Esophagus squamous epithelium (tissue), 5 donors: ENCODE data around the gene DIO3. TPM values are rescaled to one million over a fixed set of nuclear protein-coding genes. Genes with fewer than 3 reads are reported as not detected.

Source experiments
- DNase-seq: peaks from one replicate; lab custom pipeline; 2025; lab: John Stamatoyannopoulos, UW
- H3K27ac ChIP-seq, 4 donors: fragments of 200-600 bp; sonication (generic); one replicate each; pipeline ENCODE4 v1.5.1; 2016 to 2019; ENCODE audit warnings: mild to moderate bottlenecking in 1 of 4
- H3K27me3 ChIP-seq, 4 donors: fragments of 200-600 bp; sonication (generic); 1 replicate in 3 of 4; 2 replicates in 1 of 4; pipeline versions ENCODE4 v1.5.1 to v1.6.0; 2017 to 2021; ENCODE audit warnings: antibody characterized with exemption in 1 of 4
- H3K36me3 ChIP-seq, 3 donors: fragments of 200-600 bp; sonication (generic); one replicate each; pipeline ENCODE4 v1.5.1; 2016 to 2019
- H3K4me1 ChIP-seq, 3 donors: fragments of 200-600 bp; sonication (generic); one replicate each; pipeline ENCODE4 v1.5.1; 2017 to 2019
- H3K4me3 ChIP-seq, 4 donors: fragments of 200-600 bp; sonication (generic); 1 replicate in 3 of 4; 2 replicates in 1 of 4; pipeline ENCODE4 v1.5.1; 2016 to 2019; ENCODE audit warnings: mild to moderate bottlenecking in 2 of 4, moderate library complexity in 1 of 4
- H3K9me3 ChIP-seq, 3 donors: fragments of 200-600 bp; sonication (generic); one replicate each; pipeline ENCODE4 v1.5.1; 2016 to 2019
- POLR2A ChIP-seq, 4 donors: fragments of 450-650 bp; IDR thresholded peaks; one replicate each; pipeline ENCODE4 v1.6.1; 2017; ENCODE audit warnings: antibody characterized with exemption in 4 of 4, mild to moderate bottlenecking in 4 of 4, moderate library complexity in 3 of 4
- WGBS, 2 donors: methylation state at CpG; one replicate each; pipeline ENCODE4 v1.1.5; 2018; 5-methylcytosine and 5-hydroxymethylcytosine counted together
- intact Hi-C: fragments of 100-400 bp; cut with DNase I; formaldehyde crosslinking; loops from one replicate; pipeline ENCODE4 v1.15.0; 2022
- total RNA-seq, 4 donors: library from RNA; depleted of rRNA; stranded (reverse); fragments of >200 nt; gene quantifications; one replicate each; pipeline ENCODE4 v1.1.0, GENCODE V29; 2016
- TF ChIP-seq, protein P1 (sequence below), 6 experiments: fragments of 450-650 bp in 4 of 6; fragments of 200-600 bp in 2 of 6; sonication (generic) in 2 of 6; IDR thresholded peaks; one replicate each; pipeline ENCODE4 v1.5.1; 2016 to 2019; ENCODE audit warnings: antibody characterized with exemption in 6 of 6, mild to moderate bottlenecking in 4 of 6, moderate library complexity in 4 of 6
- donor health status: DM: yes; HTN: yes; CAD: no.

Gene DIO3
- total RNA-seq, 4 donors from 2014 or later: 0.18 to 4.0 (median 0.53) TPM

DNA sequence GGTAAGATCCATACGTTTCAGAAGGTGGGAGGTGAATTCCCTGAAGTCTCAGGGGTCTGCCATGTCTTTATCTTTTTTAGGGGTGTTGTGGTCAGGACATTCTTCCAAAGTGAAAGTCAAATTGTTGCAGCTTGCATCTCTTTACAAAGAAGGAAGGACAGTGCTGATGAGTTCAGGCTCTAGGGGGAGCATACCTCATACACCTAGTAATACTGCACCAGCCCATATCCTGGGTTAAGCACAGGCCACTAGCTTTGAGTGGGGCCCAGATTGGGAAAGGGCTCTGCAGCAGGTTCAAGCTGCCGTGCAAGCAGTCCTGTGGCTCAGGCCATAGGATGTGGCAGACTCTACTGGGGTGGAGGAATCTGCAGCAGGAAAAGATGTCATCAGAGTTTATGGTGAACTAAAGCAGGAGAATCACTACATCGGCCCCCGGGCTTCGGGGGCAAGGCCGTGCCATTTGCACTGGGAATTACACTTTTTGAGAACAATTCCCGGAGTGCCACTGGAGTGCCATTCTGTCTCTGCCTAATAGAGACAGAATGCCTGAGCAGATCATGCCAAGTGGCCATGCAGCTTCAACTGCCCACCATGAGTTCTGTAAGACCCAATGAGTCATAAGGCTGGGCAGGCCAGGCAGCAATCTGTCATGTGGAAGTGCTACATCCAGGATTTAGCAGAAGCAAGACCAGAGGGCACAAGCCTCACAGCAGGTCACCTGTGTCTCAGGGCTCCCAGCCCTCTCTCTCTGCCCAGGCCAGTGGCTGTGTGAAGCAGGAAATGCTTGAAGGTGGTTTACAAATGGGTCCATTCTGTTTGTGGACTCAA lies 32.3 kb downstream of the DIO3 start:
- H3K9me3 ChIP-seq: no peaks in the 10 kb centered on the region
- intact Hi-C loops: no loop called here
- H3K27ac ChIP-seq: no peak overlapping the region
- DNase-seq: no peak
- WGBS, 2 donors: 91 to 93% methylated on average over 5 to 6 of the region's 7 CpGs
- H3K36me3 ChIP-seq: no peaks in the 10 kb centered on the region
- TF ChIP-seq, protein P1, sequence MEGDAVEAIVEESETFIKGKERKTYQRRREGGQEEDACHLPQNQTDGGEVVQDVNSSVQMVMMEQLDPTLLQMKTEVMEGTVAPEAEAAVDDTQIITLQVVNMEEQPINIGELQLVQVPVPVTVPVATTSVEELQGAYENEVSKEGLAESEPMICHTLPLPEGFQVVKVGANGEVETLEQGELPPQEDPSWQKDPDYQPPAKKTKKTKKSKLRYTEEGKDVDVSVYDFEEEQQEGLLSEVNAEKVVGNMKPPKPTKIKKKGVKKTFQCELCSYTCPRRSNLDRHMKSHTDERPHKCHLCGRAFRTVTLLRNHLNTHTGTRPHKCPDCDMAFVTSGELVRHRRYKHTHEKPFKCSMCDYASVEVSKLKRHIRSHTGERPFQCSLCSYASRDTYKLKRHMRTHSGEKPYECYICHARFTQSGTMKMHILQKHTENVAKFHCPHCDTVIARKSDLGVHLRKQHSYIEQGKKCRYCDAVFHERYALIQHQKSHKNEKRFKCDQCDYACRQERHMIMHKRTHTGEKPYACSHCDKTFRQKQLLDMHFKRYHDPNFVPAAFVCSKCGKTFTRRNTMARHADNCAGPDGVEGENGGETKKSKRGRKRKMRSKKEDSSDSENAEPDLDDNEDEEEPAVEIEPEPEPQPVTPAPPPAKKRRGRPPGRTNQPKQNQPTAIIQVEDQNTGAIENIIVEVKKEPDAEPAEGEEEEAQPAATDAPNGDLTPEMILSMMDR (IDR thresholded peaks at IDR 0.05): no peak
- no peak for TF ChIP-seq POLR2A (IDR thresholded peaks at IDR 0.05)
- H3K27me3 ChIP-seq: no peaks in the 10 kb centered on the region
- H3K4me3 ChIP-seq: no peak overlapping the region
- H3K4me1 ChIP-seq: no peaks in the 10 kb centered on the region

GRCh38 chr14:101594511-101595148 lies 33.3 kb downstream of the DIO3 start:
- intact Hi-C loops: no loop called here
- no peak overlapping the region for H3K27ac ChIP-seq
- H3K9me3 ChIP-seq: no peaks in the 10 kb centered on the region
- H3K4me1 ChIP-seq: no peaks in the 10 kb centered on the region
- DNase-seq: no peak
- TF ChIP-seq, protein P1 (IDR thresholded peaks at IDR 0.05): no peak
- TF ChIP-seq POLR2A (IDR thresholded peaks at IDR 0.05): no peak
- 83 to 87% methylated on average over 8 to 9 of the region's 9 CpGs for WGBS, 2 donors
- no peak overlapping the region for H3K4me3 ChIP-seq
- H3K27me3 ChIP-seq: no peaks in the 10 kb centered on the region
- H3K36me3 ChIP-seq: no peaks in the 10 kb centered on the region

- Histone ChIP-seq H3K27me3 (no peaks in the 10 kb centered on the region), H3K36me3 (no peaks in the 10 kb centered on the region), H3K4me1 (no peaks in the 10 kb centered on the region), H3K4me3 (no peak overlapping the region), H3K27ac (no peak overlapping the region), H3K9me3 (no peaks in the 10 kb centered on the region)
- DNase-seq: no peak
- 71% methylated on average over 3 of the region's 4 CpGs; no CpG with 5 or more reads in 1 of the 2 donors for WGBS, 2 donors
- intact Hi-C loops: no loop called here
- TF ChIP-seq POLR2A (IDR thresholded peaks at IDR 0.05): no peak
- TF ChIP-seq, protein P1 (IDR thresholded peaks at IDR 0.05): no peak
Measured at GRCh38 chr14:101595349-101595748, 34.1 kb downstream of the DIO3 start.

DNA sequence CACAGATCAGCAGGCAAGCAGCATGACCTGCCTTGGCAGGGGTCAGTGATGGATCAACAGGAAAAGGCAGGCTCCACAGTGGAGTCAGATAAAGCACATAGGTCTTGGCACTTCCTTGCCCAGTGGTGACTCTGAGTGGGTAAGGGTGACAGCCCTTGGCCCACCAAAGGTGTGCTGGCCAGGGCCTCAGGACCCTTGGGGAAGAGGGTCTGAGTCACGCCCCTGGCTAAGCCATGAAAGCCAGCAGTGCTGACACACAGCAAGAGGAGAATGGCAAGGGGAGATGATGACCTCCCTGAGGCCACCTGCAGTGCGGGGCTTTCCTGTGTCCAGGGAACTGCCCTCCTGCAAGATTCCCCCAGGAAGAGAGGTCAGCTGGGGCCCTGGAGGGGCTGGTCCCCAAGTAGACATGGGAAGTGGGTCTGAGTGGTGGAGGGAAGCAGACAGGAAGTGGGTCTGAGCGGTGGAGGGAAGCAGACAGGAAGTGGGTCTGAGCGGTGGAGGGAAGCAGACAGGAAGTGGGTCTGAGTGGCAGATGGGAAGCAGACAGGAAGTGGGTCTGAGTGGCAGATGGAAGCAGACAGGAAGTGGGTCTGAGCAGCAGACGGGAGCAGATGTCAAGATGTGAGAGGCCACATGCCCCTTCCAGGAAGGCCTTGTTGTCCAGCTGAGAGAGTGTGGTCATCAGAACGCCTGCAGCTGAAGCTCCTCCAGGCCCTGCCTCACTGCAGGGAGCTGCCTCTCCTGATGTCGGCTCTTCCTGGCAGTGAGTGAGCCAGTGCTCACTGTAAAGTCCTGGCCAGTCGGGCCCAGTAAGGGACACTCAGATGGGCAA lies 34.8 kb downstream of the DIO3 start:
- Histone ChIP-seq H3K27me3 (peaks cover 0 to 6% (median 0%) of the 10 kb centered on the region in 4 donors), H3K9me3 (no peaks in the 10 kb centered on the region), H3K27ac (no peak overlapping the region), H3K36me3 (no peaks in the 10 kb centered on the region), H3K4me3 (no peak overlapping the region), H3K4me1 (no peaks in the 10 kb centered on the region)
- intact Hi-C loops: no loop called here
- TF ChIP-seq POLR2A (IDR thresholded peaks at IDR 0.05): no peak
- TF ChIP-seq, protein P1 (IDR thresholded peaks at IDR 0.05): no peak
- no peak for DNase-seq
- 59 to 77% methylated on average over 6 to 7 of the region's 8 CpGs for WGBS, 2 donors
